ENCODE measurements around the gene TSC22D1.
"Not testable (repeated sequence)": the region's sequence is repeated elsewhere in the genome, so short reads cannot be mapped to it uniquely, and the experiment has no call there.

The TSC22D1 gene

GRCh38 chr13:44575741-44576350, at the start of gene TSC22D1:
TSS of gene TSC22D1 (minus strand) at chr13:44576330. CDS start at chr13:44576074, 256 bp downstream.
- peak; percentile 27 for DNase-seq

GRCh38 chr13:44622708-44623107, 46.6 kb upstream of the TSC22D1 start:
- DNase-seq, result no peak

GRCh38 chr13:44622261-44622660, 46.1 kb upstream of the TSC22D1 start:
- no peak for DNase-seq

GRCh38 chr13:44620057-44620456, 43.9 kb upstream of the TSC22D1 start:
- no peak for DNase-seq

- no peak for DNase-seq
Observed at GRCh38 chr13:44619651-44620050, 43.5 kb upstream of the TSC22D1 start.

GRCh38 chr13:44618326-44618725, 42.2 kb upstream of the TSC22D1 start:
- DNase-seq, result no peak

GRCh38 chr13:44617648-44618047, 41.5 kb upstream of the TSC22D1 start:
- no peak for DNase-seq

- no peak for DNase-seq
Observed at GRCh38 chr13:44609137-44609536, 33.0 kb upstream of the TSC22D1 start.

- no peak for DNase-seq
Observed at GRCh38 chr13:44605721-44606120, 29.6 kb upstream of the TSC22D1 start.

GRCh38 chr13:44605275-44605674, 29.1 kb upstream of the TSC22D1 start:
- DNase-seq, result no peak

- no peak for DNase-seq
Observed at GRCh38 chr13:44601586-44601985, 25.5 kb upstream of the TSC22D1 start.

GRCh38 chr13:44593861-44594592, 17.9 kb upstream of the TSC22D1 start:
- DNase-seq, result not testable (repeated sequence)

- no peak for DNase-seq
Observed at GRCh38 chr13:44592216-44592847, 16.2 kb upstream of the TSC22D1 start.

GRCh38 chr13:44591316-44591715, 15.2 kb upstream of the TSC22D1 start:
- no peak for DNase-seq

GRCh38 chr13:44583137-44583536, 7.0 kb upstream of the TSC22D1 start:
- DNase-seq, result no peak

GRCh38 chr13:44578067-44578400, 1.9 kb upstream of the TSC22D1 start:
- DNase-seq, result peak; percentile 31

- peak; percentile 88 for DNase-seq
Observed at GRCh38 chr13:44577236-44578066, 1.3 kb upstream of the TSC22D1 start.

GRCh38 chr13:44576351-44577235, 463 bp upstream of the TSC22D1 start:
- DNase-seq, result no peak

GRCh38 chr13:44575035-44575434, 1.1 kb downstream of the TSC22D1 start:
- no peak for DNase-seq

GRCh38 chr13:44574466-44574855, 1.7 kb downstream of the TSC22D1 start:
- no peak for DNase-seq

GRCh38 chr13:44573790-44574465, 2.2 kb downstream of the TSC22D1 start:
- no peak for DNase-seq

- DNase-seq, result no peak
Observed at GRCh38 chr13:44573071-44573470, 3.1 kb downstream of the TSC22D1 start.

Data from DMS79 (cell line).